Lower leg skin (tissue), 3 donors: ENCODE results near the gene C14orf132.

Experiments
- POLR2A ChIP-seq, 2 donors: fragments of 450-650 bp; IDR thresholded peaks; one replicate each; pipeline ENCODE4 v1.6.1; 2016 to 2017; ENCODE audit warnings: antibody characterized with exemption in 2 of 2, mild to moderate bottlenecking in 1 of 2, moderate library complexity in 1 of 2
- TF ChIP-seq, protein P1 (sequence below), 3 donors: fragments of 450-650 bp; IDR thresholded peaks; one replicate each; pipeline ENCODE4 v1.5.1; 2016; ENCODE audit warnings: antibody characterized with exemption in 3 of 3, mild to moderate bottlenecking in 3 of 3, moderate library complexity in 2 of 3

DNA sequence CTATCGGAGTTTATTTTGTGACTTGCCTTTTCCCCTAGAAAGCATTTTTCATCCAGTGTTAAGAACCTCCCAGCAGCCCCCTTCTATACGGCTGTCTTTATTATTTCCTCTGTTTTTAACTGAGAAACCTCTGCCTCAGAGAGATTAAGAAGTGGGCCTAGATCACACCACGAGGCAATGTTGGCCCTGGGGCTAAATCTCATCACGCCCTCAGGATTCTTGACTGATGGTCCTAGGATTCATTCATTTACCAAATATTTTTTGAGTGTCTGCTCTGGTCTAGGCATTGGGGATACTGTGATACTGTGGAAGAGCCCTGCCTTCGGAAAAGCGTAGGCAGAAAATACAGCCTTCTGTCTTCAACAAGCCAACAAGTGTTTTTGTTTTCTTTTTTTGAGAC lies 42.1 kb downstream of the C14orf132 start:
- TF ChIP-seq, protein P1, sequence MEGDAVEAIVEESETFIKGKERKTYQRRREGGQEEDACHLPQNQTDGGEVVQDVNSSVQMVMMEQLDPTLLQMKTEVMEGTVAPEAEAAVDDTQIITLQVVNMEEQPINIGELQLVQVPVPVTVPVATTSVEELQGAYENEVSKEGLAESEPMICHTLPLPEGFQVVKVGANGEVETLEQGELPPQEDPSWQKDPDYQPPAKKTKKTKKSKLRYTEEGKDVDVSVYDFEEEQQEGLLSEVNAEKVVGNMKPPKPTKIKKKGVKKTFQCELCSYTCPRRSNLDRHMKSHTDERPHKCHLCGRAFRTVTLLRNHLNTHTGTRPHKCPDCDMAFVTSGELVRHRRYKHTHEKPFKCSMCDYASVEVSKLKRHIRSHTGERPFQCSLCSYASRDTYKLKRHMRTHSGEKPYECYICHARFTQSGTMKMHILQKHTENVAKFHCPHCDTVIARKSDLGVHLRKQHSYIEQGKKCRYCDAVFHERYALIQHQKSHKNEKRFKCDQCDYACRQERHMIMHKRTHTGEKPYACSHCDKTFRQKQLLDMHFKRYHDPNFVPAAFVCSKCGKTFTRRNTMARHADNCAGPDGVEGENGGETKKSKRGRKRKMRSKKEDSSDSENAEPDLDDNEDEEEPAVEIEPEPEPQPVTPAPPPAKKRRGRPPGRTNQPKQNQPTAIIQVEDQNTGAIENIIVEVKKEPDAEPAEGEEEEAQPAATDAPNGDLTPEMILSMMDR (IDR thresholded peaks at IDR 0.05): no peak
- no peak for TF ChIP-seq POLR2A (IDR thresholded peaks at IDR 0.05)
